Smooth muscle cell (in vitro differentiated cells): Measurements from ENCODE around the gene GRID1. TPM values are rescaled to one million over a fixed set of nuclear protein-coding genes. Genes with fewer than 3 reads are reported as not detected.

ENCODE experiments used
- DNase-seq: peaks from one replicate; lab custom pipeline; 2025; ENCODE audit not compliant: unreplicated experiment; lab: John Stamatoyannopoulos, UW
- H2AFZ ChIP-seq: fragments of 200-600 bp; sonication (generic); 2 replicates; pipeline ENCODE4 v1.6.0; 2016; ENCODE audit warnings: antibody characterized with exemption, low read depth, mild to moderate bottlenecking
- H3F3A ChIP-seq: fragments of 200-600 bp; sonication (generic); 2 replicates; pipeline ENCODE4 v1.6.0; 2017; ENCODE audit warnings: antibody characterized with exemption, low read depth
- H3K27ac ChIP-seq: fragments of 200-600 bp; sonication (generic); 2 replicates; pipeline ENCODE4 v1.5.1; 2016; ENCODE audit warnings: low read depth, mild to moderate bottlenecking
- H3K27me3 ChIP-seq: fragments of 200-600 bp; sonication (generic); 2 replicates; pipeline ENCODE4 v1.6.1; 2016; ENCODE audit warnings: low read depth, mild to moderate bottlenecking
- H3K36me3 ChIP-seq: fragments of 200-600 bp; sonication (generic); 2 replicates; pipeline ENCODE4 v1.5.1; 2016; ENCODE audit warnings: low read depth
- H3K4me1 ChIP-seq: fragments of 200-600 bp; sonication (generic); 2 replicates; pipeline ENCODE4 v1.5.1; 2016; ENCODE audit warnings: low read depth
- H3K4me2 ChIP-seq: fragments of 200-600 bp; sonication (generic); 2 replicates; pipeline ENCODE4 v1.6.0; 2016; ENCODE audit warnings: mild to moderate bottlenecking
- H3K4me3 ChIP-seq: fragments of 200-600 bp; sonication (generic); 2 replicates; pipeline ENCODE4 v1.5.1; 2016; ENCODE audit warnings: mild to moderate bottlenecking
- H3K79me2 ChIP-seq: fragments of 200-600 bp; sonication (generic); 2 replicates; pipeline ENCODE4 v1.6.0; 2016; ENCODE audit warnings: low read depth, mild to moderate bottlenecking
- H3K9ac ChIP-seq: fragments of 200-600 bp; sonication (generic); 2 replicates; pipeline ENCODE4 v1.6.0; 2016; ENCODE audit warnings: low read depth
- H3K9me3 ChIP-seq: fragments of 200-600 bp; sonication (generic); replicated peaks from 2 replicates; pipeline ENCODE4 v1.5.1; 2016; ENCODE audit warnings: low read depth
- H4K20me1 ChIP-seq: fragments of 200-600 bp; sonication (generic); 2 replicates; pipeline ENCODE4 v1.6.0; 2016; ENCODE audit warnings: low read depth
- CTCF ChIP-seq: fragments of 200-600 bp; sonication (generic); IDR thresholded peaks from 2 replicates; pipeline ENCODE4 v1.5.1; 2017; ENCODE audit warnings: borderline replicate concordance, mild to moderate bottlenecking, antibody characterized with exemption; ENCODE audit not compliant: insufficient read depth, poor library complexity, severe bottlenecking
- WGBS: methylation state at CpG from one replicate; pipeline ENCODE4 v1.1.7; 2016; ENCODE audit warnings: low lambda C conversion rate; 5-methylcytosine and 5-hydroxymethylcytosine counted together
- polyA plus RNA-seq: library from polyadenylated mRNA; unstranded; fragments of >200 nt; fragmentation: Nextera tagmentation; extraction: Ambion mirVana; gene quantifications from 2 replicates; pipeline ENCODE4 v1.2.1, GENCODE V29; 2016
- total RNA-seq: library from RNA; depleted of rRNA; stranded (reverse); fragments of >200 nt; gene quantifications from 2 replicates; pipeline ENCODE4 v1.2.3, GENCODE V29; 2014

Gene GRID1
- total and polyA plus RNA-seq, 2 experiments from 2014 or later = 4.4 to 7.4 TPM

GRCh38 chr10:85826377-85826776 lies 540.2 kb downstream of the GRID1 start:
- H3K27ac ChIP-seq = no peak overlapping the region
- H3K9ac ChIP-seq = no peak overlapping the region
- H3K27me3 ChIP-seq = no peaks in the 10 kb centered on the region
- no peak for DNase-seq
- H3K4me2 ChIP-seq = no peak overlapping the region
- no peak overlapping the region for H2AFZ ChIP-seq
- H3K4me3 ChIP-seq = no peak overlapping the region
- no peaks in the 10 kb centered on the region for H4K20me1 ChIP-seq
- H3K4me1 ChIP-seq = no peaks in the 10 kb centered on the region
- H3F3A ChIP-seq = no peaks in the 10 kb centered on the region
- no peaks in the 10 kb centered on the region for H3K9me3 ChIP-seq
- 97% methylated on average over 4 of the region's 4 CpGs for WGBS
- TF ChIP-seq CTCF = no peak
- H3K79me2 ChIP-seq = no peaks in the 10 kb centered on the region
- H3K36me3 ChIP-seq = no peaks in the 10 kb centered on the region

- no peak for TF ChIP-seq CTCF
- H3F3A ChIP-seq = no peaks in the 10 kb centered on the region
- DNase-seq = no peak
- WGBS = 90% methylated on average over 2 of the region's 2 CpGs
- peaks cover 14% of the 10 kb centered on the region for H3K9me3 ChIP-seq
- no peaks in the 10 kb centered on the region for H3K79me2 ChIP-seq
- no peak overlapping the region for H3K4me3 ChIP-seq
- no peak overlapping the region for H3K4me2 ChIP-seq
- H3K9ac ChIP-seq = no peak overlapping the region
- no peak overlapping the region for H2AFZ ChIP-seq
- no peaks in the 10 kb centered on the region for H3K4me1 ChIP-seq
- H3K27me3 ChIP-seq = no peaks in the 10 kb centered on the region
- no peaks in the 10 kb centered on the region for H4K20me1 ChIP-seq
- H3K36me3 ChIP-seq = peaks cover 14% of the 10 kb centered on the region
- H3K27ac ChIP-seq = no peak overlapping the region
Observed at GRCh38 chr10:85811405-85811804, 555.2 kb downstream of the GRID1 start.

GRCh38 chr10:85810674-85811073 lies 555.9 kb downstream of the GRID1 start:
- no peak for TF ChIP-seq CTCF
- H3K9me3 ChIP-seq = peaks cover 14% of the 10 kb centered on the region

GRCh38 chr10:85795460-85795859 lies 571.1 kb downstream of the GRID1 start:
- TF ChIP-seq CTCF = no peak
- peak overlapping the region; percentile 37 for H3K27ac ChIP-seq
- no peaks in the 10 kb centered on the region for H3F3A ChIP-seq
- no peak overlapping the region for H3K9ac ChIP-seq
- no peaks in the 10 kb centered on the region for H3K79me2 ChIP-seq
- no peak overlapping the region for H3K4me3 ChIP-seq
- peak overlapping the region; percentile 26 for H2AFZ ChIP-seq
- H3K4me1 ChIP-seq = no peaks in the 10 kb centered on the region
- no peaks in the 10 kb centered on the region for H3K36me3 ChIP-seq
- DNase-seq = no peak
- H4K20me1 ChIP-seq = no peaks in the 10 kb centered on the region
- no peaks in the 10 kb centered on the region for H3K9me3 ChIP-seq
- H3K27me3 ChIP-seq = no peaks in the 10 kb centered on the region
- peak overlapping the region; percentile 43 for H3K4me2 ChIP-seq
- WGBS = 65% methylated on average over 3 of the region's 3 CpGs

More at GRCh38 chr10:85810674-85811073, 555.9 kb downstream of the GRID1 start:
- WGBS = 89% methylated on average over 1 of the region's 1 CpG
- no peak for DNase-seq
- peaks cover 14% of the 10 kb centered on the region for H3K36me3 ChIP-seq
- no peak overlapping the region for H3K27ac ChIP-seq
- H3K4me2 ChIP-seq = no peak overlapping the region
- no peak overlapping the region for H3K4me3 ChIP-seq
- H4K20me1 ChIP-seq = no peaks in the 10 kb centered on the region
- H3K79me2 ChIP-seq = no peaks in the 10 kb centered on the region
- H3K4me1 ChIP-seq = no peaks in the 10 kb centered on the region
- H3K27me3 ChIP-seq = no peaks in the 10 kb centered on the region
- no peaks in the 10 kb centered on the region for H3F3A ChIP-seq
- no peak overlapping the region for H2AFZ ChIP-seq
- no peak overlapping the region for H3K9ac ChIP-seq
